ENCODE results near the gene DPF3. TPM values are rescaled to one million over a fixed set of nuclear protein-coding genes. Genes with fewer than 3 reads are reported as not detected.
"Not testable (repeated sequence)": the region's sequence is repeated elsewhere in the genome, so short reads cannot be mapped to it uniquely, and the experiment has no call there.

DPF3 gene
- total RNA-seq, 3 donors from 2014 or later (not counting 1 experiment from before 2014, with no cell fraction given) = 1.4 to 1.8 (median 1.4) TPM

DNA sequence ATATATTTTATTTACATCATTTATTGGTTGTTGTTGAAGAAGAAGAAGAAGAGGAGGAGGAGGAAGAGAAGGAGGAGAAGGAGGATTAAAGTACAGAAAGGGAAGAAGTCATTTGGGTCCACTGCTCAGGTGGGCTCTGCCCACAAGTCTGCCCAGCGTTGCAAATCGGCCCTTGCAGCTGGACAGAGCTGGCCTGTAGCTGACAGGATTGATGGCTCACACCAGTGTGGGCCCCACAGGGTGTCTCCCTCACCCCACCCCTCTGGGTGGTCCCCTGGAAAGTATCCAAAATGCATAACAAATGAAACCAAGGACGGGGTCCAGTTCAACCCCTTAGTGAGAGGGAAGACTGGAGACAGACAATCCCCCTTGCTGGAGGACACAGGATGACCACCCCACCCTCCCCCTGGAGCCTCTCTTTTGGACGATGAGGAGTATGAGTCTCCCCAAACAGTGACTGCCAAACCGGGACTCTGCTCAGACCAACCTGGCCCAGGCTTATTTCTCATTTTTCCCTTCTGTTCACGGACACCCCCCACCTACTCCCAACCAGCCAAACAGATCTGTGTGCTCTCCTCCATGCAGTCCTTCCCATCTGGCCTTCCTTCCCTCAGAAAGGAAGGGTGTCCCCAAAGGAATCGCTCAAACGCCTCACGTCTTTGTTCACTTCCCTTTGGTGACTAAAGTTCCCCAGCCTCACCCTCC lies 17.7 kb downstream of the DPF3 start:
- no peak overlapping the region for H3K27ac Mint-ChIP-seq
- H3K27me3 ChIP-seq (ENCODE audit: control insufficient read depth, insufficient read depth, low read length) = no peaks in the 10 kb centered on the region
- WGBS (ENCODE audit: insufficient coverage) = 85% methylated on average over 9 of the region's 9 CpGs
- ATAC-seq (no peak), DNase-seq (no peak)
- H3K27ac ChIP-seq (ENCODE audit: low read length) = no peak overlapping the region
- no peak overlapping the region for H3K4me3 ChIP-seq (ENCODE audit: low read length)
- peaks cover 6% of the 10 kb centered on the region for H3K36me3 Mint-ChIP-seq
- H3K9me3 Mint-ChIP-seq = no peaks in the 10 kb centered on the region
- H3K9me3 ChIP-seq (ENCODE audit: control insufficient read depth, insufficient read depth, low read length) = peaks cover 9% of the 10 kb centered on the region
- TF ChIP-seq, protein P1, sequence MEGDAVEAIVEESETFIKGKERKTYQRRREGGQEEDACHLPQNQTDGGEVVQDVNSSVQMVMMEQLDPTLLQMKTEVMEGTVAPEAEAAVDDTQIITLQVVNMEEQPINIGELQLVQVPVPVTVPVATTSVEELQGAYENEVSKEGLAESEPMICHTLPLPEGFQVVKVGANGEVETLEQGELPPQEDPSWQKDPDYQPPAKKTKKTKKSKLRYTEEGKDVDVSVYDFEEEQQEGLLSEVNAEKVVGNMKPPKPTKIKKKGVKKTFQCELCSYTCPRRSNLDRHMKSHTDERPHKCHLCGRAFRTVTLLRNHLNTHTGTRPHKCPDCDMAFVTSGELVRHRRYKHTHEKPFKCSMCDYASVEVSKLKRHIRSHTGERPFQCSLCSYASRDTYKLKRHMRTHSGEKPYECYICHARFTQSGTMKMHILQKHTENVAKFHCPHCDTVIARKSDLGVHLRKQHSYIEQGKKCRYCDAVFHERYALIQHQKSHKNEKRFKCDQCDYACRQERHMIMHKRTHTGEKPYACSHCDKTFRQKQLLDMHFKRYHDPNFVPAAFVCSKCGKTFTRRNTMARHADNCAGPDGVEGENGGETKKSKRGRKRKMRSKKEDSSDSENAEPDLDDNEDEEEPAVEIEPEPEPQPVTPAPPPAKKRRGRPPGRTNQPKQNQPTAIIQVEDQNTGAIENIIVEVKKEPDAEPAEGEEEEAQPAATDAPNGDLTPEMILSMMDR (IDR thresholded peaks at IDR 0.05) = no peak
- H3K4me3 Mint-ChIP-seq = no peak overlapping the region
- intact Hi-C loops (cut with micrococcal nuclease) = no loop called here
- no peaks in the 10 kb centered on the region for H3K36me3 ChIP-seq (ENCODE audit: control insufficient read depth, insufficient read depth, low read length)
- H3K4me1 Mint-ChIP-seq = peaks cover 0 to 18% of the 10 kb centered on the region in 2 donors
- peaks cover 12% of the 10 kb centered on the region for H3K4me1 ChIP-seq (ENCODE audit: control insufficient read depth, insufficient read depth, low read length)
- peaks cover 8 to 14% of the 10 kb centered on the region in 2 donors for H3K27me3 Mint-ChIP-seq (ENCODE audit: low read depth in 2 of 2)

DNA sequence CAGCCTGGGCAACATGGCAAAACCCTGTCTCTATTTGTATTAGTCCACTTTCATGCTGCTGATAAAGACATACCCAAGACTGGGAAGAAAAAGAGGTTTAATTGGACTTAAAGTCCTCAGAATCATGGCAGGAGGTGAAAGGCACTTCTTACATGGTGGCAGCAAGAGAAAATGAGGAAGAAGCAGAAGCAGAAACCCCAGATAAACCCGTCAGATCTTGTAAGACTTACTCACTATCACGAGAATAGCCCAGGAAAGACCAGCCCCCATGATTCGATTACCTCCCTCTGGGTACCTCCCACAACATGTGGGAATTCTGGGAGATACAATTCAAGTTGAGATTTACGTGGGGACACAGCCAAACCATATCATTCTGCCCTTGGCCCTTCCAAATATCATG lies 23.0 kb downstream of the DPF3 start:
- H3K9me3 ChIP-seq (ENCODE audit: control insufficient read depth, insufficient read depth, low read length); H3K36me3 ChIP-seq (ENCODE audit: control insufficient read depth, insufficient read depth, low read length); H3K27ac ChIP-seq (ENCODE audit: low read length); H3K36me3 Mint-ChIP-seq; H3K9me3 Mint-ChIP-seq; DNase-seq; H3K27ac Mint-ChIP-seq; H3K27me3 Mint-ChIP-seq (ENCODE audit: low read depth in 2 of 2); H3K4me3 Mint-ChIP-seq; H3K4me1 Mint-ChIP-seq; H3K4me3 ChIP-seq (ENCODE audit: low read length); ATAC-seq; H3K27me3 ChIP-seq (ENCODE audit: control insufficient read depth, insufficient read depth, low read length); intact Hi-C loops (cut with micrococcal nuclease); H3K4me1 ChIP-seq (ENCODE audit: control insufficient read depth, insufficient read depth, low read length): not testable (repeated sequence)
- 93% methylated on average over 3 of the region's 4 CpGs for WGBS (ENCODE audit: insufficient coverage)

DNA sequence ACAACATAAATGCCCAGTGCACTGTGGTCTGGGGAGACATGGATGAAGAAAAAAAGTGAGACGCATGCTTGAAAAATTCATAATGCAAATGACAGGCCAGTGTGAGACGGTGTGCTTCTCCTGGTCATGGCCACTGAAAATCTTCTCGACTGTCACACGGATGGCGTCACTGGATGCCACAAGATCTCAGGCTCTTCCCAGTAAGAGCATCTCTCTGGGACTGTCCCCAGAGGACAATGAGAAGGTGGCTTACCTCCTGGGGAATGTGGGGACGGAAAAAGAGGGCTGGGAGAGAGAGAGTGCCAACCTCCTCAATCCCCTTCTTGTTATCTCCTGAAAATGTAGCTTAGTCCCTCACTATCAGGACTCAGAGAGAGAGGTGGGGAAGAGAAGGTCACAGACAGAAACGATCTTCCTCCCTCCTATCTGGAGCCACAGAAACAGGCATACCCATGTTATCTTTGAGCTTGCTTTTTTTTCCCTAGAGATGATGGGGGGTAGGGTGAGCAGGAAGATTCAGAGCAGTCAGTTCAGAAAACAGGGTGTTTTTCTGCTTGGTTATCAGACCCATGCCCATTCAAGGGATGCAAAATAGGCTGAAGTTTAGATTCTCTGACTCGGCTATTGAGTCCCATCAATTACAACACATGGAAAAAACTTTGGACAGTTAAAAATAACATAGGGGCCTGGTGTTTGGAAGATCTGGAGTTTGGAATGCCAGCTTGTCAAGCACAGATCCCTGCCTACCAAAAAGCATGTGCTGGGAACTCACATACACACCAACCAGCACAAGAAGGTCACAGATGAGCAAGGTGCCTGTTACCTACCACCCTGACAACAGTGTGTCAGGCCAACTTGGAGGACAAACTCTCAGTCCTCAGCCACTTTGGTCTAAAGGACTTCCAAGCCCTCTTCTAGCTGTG lies 24.2 kb downstream of the DPF3 start:
- peaks cover 0 to 3% of the 10 kb centered on the region in 2 donors for H3K27me3 Mint-ChIP-seq (ENCODE audit: low read depth in 2 of 2)
- no peaks in the 10 kb centered on the region for H3K9me3 Mint-ChIP-seq
- H3K36me3 Mint-ChIP-seq = peaks cover 6% of the 10 kb centered on the region
- ATAC-seq = no peak
- no peak for DNase-seq
- intact Hi-C loops (cut with micrococcal nuclease) = no loop called here
- 96% methylated on average over 6 of the region's 8 CpGs for WGBS (ENCODE audit: insufficient coverage)
- H3K4me3 Mint-ChIP-seq = no peak overlapping the region
- Histone ChIP-seq H3K27me3 (ENCODE audit: control insufficient read depth, insufficient read depth, low read length) (no peaks in the 10 kb centered on the region), H3K4me1 (ENCODE audit: control insufficient read depth, insufficient read depth, low read length) (no peaks in the 10 kb centered on the region), H3K4me3 (ENCODE audit: low read length) (no peak overlapping the region), H3K27ac (ENCODE audit: low read length) (no peak overlapping the region), H3K9me3 (ENCODE audit: control insufficient read depth, insufficient read depth, low read length) (peaks cover 9% of the 10 kb centered on the region), H3K36me3 (ENCODE audit: control insufficient read depth, insufficient read depth, low read length) (no peaks in the 10 kb centered on the region)
- no peaks in the 10 kb centered on the region for H3K4me1 Mint-ChIP-seq
- H3K27ac Mint-ChIP-seq = no peak overlapping the region
- TF ChIP-seq, protein P1 (IDR thresholded peaks at IDR 0.05) = no peak

DNA sequence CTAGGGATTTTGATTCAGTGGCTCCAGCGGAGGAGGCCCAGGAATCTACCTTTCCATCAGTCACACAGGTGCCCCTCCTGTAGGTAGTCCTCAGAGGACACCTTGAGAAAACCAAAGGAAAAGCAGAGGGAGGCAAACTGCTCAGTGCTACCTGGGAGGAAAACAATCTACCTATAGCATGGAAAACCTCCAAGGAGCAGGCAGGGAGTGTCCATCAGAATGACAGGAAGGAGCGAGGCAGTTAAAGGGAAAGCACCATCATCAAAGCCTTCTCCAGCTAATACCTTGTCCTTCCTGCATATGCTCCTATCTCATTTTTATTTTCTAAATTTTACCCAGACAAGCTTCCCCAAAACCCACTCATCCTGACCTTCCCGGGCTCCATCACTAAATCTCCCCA lies 25.4 kb downstream of the DPF3 start:
- no peak overlapping the region for H3K27ac ChIP-seq (ENCODE audit: low read length)

More for the DNA sequence above, 25.4 kb downstream of the DPF3 start:
- intact Hi-C loops (cut with micrococcal nuclease) = no loop called here
- no peaks in the 10 kb centered on the region for H3K4me1 ChIP-seq (ENCODE audit: control insufficient read depth, insufficient read depth, low read length)
- no peak overlapping the region for H3K27ac Mint-ChIP-seq
- H3K4me1 Mint-ChIP-seq = no peaks in the 10 kb centered on the region
- TF ChIP-seq, protein P1 (IDR thresholded peaks at IDR 0.05) = no peak
- 95% methylated on average over 3 of the region's 3 CpGs for WGBS (ENCODE audit: insufficient coverage)
- H3K27me3 ChIP-seq (ENCODE audit: control insufficient read depth, insufficient read depth, low read length) = no peaks in the 10 kb centered on the region
- no peak overlapping the region for H3K4me3 Mint-ChIP-seq
- H3K36me3 ChIP-seq (ENCODE audit: control insufficient read depth, insufficient read depth, low read length) = no peaks in the 10 kb centered on the region
- H3K27me3 Mint-ChIP-seq (ENCODE audit: low read depth in 2 of 2) = no peaks in the 10 kb centered on the region
- DNase-seq (no peak), ATAC-seq (no peak)
- H3K4me3 ChIP-seq (ENCODE audit: low read length) = no peak overlapping the region
- no peaks in the 10 kb centered on the region for H3K9me3 Mint-ChIP-seq
- peaks cover 9% of the 10 kb centered on the region for H3K9me3 ChIP-seq (ENCODE audit: control insufficient read depth, insufficient read depth, low read length)
- peaks cover 6% of the 10 kb centered on the region for H3K36me3 Mint-ChIP-seq
